Activated naive CD4-positive, alpha-beta T cell (primary cell): ENCODE results near the gene CIRBP.

Source experiments
- DNase-seq, 4 experiments: peaks; one replicate each; lab custom pipeline; 2025; lab: John Stamatoyannopoulos, UW

CIRBP gene

GRCh38 chr19:1269065-1269477, at the start of gene CIRBP:
Gene CIRBP (plus strand): TSS chr19:1269332. CDS start chr19:1270934, 1,602 bp downstream.
- DNase-seq: peak; percentile 97 to 99 (median 98)

- no peak for DNase-seq
Measured at GRCh38 chr19:1219786-1220476, 49.2 kb upstream of the CIRBP start.

GRCh38 chr19:1220477-1220930, 48.6 kb upstream of the CIRBP start:
- no peak for DNase-seq

- no peak for DNase-seq
Measured at GRCh38 chr19:1220976-1221903, 47.9 kb upstream of the CIRBP start.

- DNase-seq: no peak
Measured at GRCh38 chr19:1221904-1222255, 47.3 kb upstream of the CIRBP start.

GRCh38 chr19:1222394-1222793, 46.7 kb upstream of the CIRBP start:
- no peak for DNase-seq

GRCh38 chr19:1223018-1223855, 45.9 kb upstream of the CIRBP start:
- DNase-seq: no peak

- DNase-seq: no peak
Measured at GRCh38 chr19:1224047-1224825, 44.9 kb upstream of the CIRBP start.

- no peak for DNase-seq
Measured at GRCh38 chr19:1224847-1225246, 44.3 kb upstream of the CIRBP start.

GRCh38 chr19:1225440-1226226, 43.5 kb upstream of the CIRBP start:
- no peak for DNase-seq

- DNase-seq: no peak
Measured at GRCh38 chr19:1226227-1226518, 43.0 kb upstream of the CIRBP start.

GRCh38 chr19:1226522-1227303, 42.4 kb upstream of the CIRBP start:
- no peak for DNase-seq

GRCh38 chr19:1227304-1228054, 41.7 kb upstream of the CIRBP start:
- no peak for DNase-seq

- DNase-seq: no peak
Measured at GRCh38 chr19:1228161-1228957, 40.8 kb upstream of the CIRBP start.

GRCh38 chr19:1229056-1229923, 39.8 kb upstream of the CIRBP start:
- DNase-seq: no peak

GRCh38 chr19:1229924-1230782, 39.0 kb upstream of the CIRBP start:
- no peak for DNase-seq
